Measurements from ENCODE around the gene LRP1B.

Gene LRP1B

GRCh38 chr2:141959941-141960340, 170.9 kb downstream of the LRP1B start:
- in situ Hi-C loops (cut with MboI; ENCODE audit: low sequenced_read_pairs) = no loop called here

- in situ Hi-C loops (cut with MboI; ENCODE audit: low sequenced_read_pairs) = no loop called here
Measured at GRCh38 chr2:141959016-141959415, 171.8 kb downstream of the LRP1B start.

GRCh38 chr2:141957827-141958450, 172.9 kb downstream of the LRP1B start:
- in situ Hi-C loops (cut with MboI; ENCODE audit: low sequenced_read_pairs) = no loop called here

- in situ Hi-C loops (cut with MboI; ENCODE audit: low sequenced_read_pairs) = no loop called here
Measured at GRCh38 chr2:141957321-141957720, 173.5 kb downstream of the LRP1B start.

- in situ Hi-C loops (cut with MboI; ENCODE audit: low sequenced_read_pairs) = no loop called here
Measured at GRCh38 chr2:141947396-141948114, 183.3 kb downstream of the LRP1B start.

GRCh38 chr2:141946016-141946415, 184.8 kb downstream of the LRP1B start:
- in situ Hi-C loops (cut with MboI; ENCODE audit: low sequenced_read_pairs) = no loop called here

- in situ Hi-C loops (cut with MboI; ENCODE audit: low sequenced_read_pairs) = no loop called here
Measured at GRCh38 chr2:141943918-141944317, 186.9 kb downstream of the LRP1B start.

GRCh38 chr2:141942006-141942789, 188.6 kb downstream of the LRP1B start:
- in situ Hi-C loops (cut with MboI; ENCODE audit: low sequenced_read_pairs) = no loop called here

- in situ Hi-C loops (cut with MboI; ENCODE audit: low sequenced_read_pairs) = no loop called here
Measured at GRCh38 chr2:141941210-141941714, 189.6 kb downstream of the LRP1B start.

GRCh38 chr2:141940709-141941108, 190.1 kb downstream of the LRP1B start:
- in situ Hi-C loops (cut with MboI; ENCODE audit: low sequenced_read_pairs) = no loop called here

- in situ Hi-C loops (cut with MboI; ENCODE audit: low sequenced_read_pairs) = no loop called here
Measured at GRCh38 chr2:141933226-141933625, 197.6 kb downstream of the LRP1B start.

GRCh38 chr2:141932261-141932660, 198.6 kb downstream of the LRP1B start:
- in situ Hi-C loops (cut with MboI; ENCODE audit: low sequenced_read_pairs) = no loop called here

GRCh38 chr2:141931797-141932196, 199.0 kb downstream of the LRP1B start:
- in situ Hi-C loops (cut with MboI; ENCODE audit: low sequenced_read_pairs) = no loop called here

- in situ Hi-C loops (cut with MboI; ENCODE audit: low sequenced_read_pairs) = no loop called here
Measured at GRCh38 chr2:141930803-141931202, 200.0 kb downstream of the LRP1B start.

- in situ Hi-C loops (cut with MboI; ENCODE audit: low sequenced_read_pairs) = no loop called here
Measured at GRCh38 chr2:141929331-141930252, 201.2 kb downstream of the LRP1B start.

- in situ Hi-C loops (cut with MboI; ENCODE audit: low sequenced_read_pairs) = no loop called here
Measured at GRCh38 chr2:141928476-141928875, 202.3 kb downstream of the LRP1B start.

GRCh38 chr2:141927536-141927935, 203.3 kb downstream of the LRP1B start:
- in situ Hi-C loops (cut with MboI; ENCODE audit: low sequenced_read_pairs) = no loop called here

GRCh38 chr2:141925511-141925910, 205.3 kb downstream of the LRP1B start:
- in situ Hi-C loops (cut with MboI; ENCODE audit: low sequenced_read_pairs) = no loop called here

- in situ Hi-C loops (cut with MboI; ENCODE audit: low sequenced_read_pairs) = no loop called here
Measured at GRCh38 chr2:141923657-141924056, 207.2 kb downstream of the LRP1B start.

- in situ Hi-C loops (cut with MboI; ENCODE audit: low sequenced_read_pairs) = no loop called here
Measured at GRCh38 chr2:141911485-141912066, 219.2 kb downstream of the LRP1B start.
